GM18520 (cell line): Measurements from ENCODE around the gene GCSAML.

ENCODE experiments used
- ATAC-seq: cut with Tn5 transposase; IDR thresholded peaks from one replicate; pipeline ENCODE4 v1.9.1; 2021; ENCODE audit not compliant: unreplicated experiment

The GCSAML gene

GRCh38 chr1:247562198-247562597, 13.3 kb downstream of the GCSAML start:
- ATAC-seq = no peak

- no peak for ATAC-seq
Measured at GRCh38 chr1:247574236-247574635, 25.3 kb downstream of the GCSAML start.

- ATAC-seq = no peak
Measured at GRCh38 chr1:247574664-247575063, 25.7 kb downstream of the GCSAML start.

GRCh38 chr1:247576514-247576913, 27.6 kb downstream of the GCSAML start:
- ATAC-seq = no peak

GRCh38 chr1:247578946-247579460, 30.1 kb downstream of the GCSAML start:
- ATAC-seq = no peak

GRCh38 chr1:247588060-247588459, 39.1 kb downstream of the GCSAML start, which contains the start of gene OR2G2:
OR2G2 (plus strand) TSS chr1:247588360; CDS start chr1:247588360, 0 bp downstream.
- no peak for ATAC-seq

- ATAC-seq = no peak
Measured at GRCh38 chr1:247605286-247605685, 56.4 kb downstream of the GCSAML start, which contains the start of gene OR2G3. OR2G3 (plus strand) TSS chr1:247605586; CDS start chr1:247605586, 0 bp downstream.

- ATAC-seq = no peak
Measured at GRCh38 chr1:247613405-247613804, 64.5 kb downstream of the GCSAML start.

- no peak for ATAC-seq
Measured at GRCh38 chr1:247614625-247615024, 65.7 kb downstream of the GCSAML start.
